HFFc6 (cell line): ENCODE results near the gene FILIP1L. TPM values are rescaled to one million over a fixed set of nuclear protein-coding genes. Genes with fewer than 3 reads are reported as not detected.

Experiments used
- DNase-seq: peaks from one replicate; pipeline ENCODE4 v3.0.0-alpha.2; 2018
- H3K27ac Mint-ChIP-seq: 2 replicates; pipeline ENCODE4 v1.8.0; 2020; ENCODE audit warnings: mild to moderate bottlenecking, mixed read lengths
- H3K27me3 Mint-ChIP-seq: 2 replicates; pipeline ENCODE4 v1.8.0; 2021; ENCODE audit warnings: mild to moderate bottlenecking, moderate library complexity, mixed read lengths; ENCODE audit not compliant: insufficient read depth
- H3K36me3 Mint-ChIP-seq: 2 replicates; pipeline ENCODE4 v1.8.0; 2021; ENCODE audit warnings: low read depth, mixed read lengths
- H3K4me1 Mint-ChIP-seq: 2 replicates; pipeline ENCODE4 v1.8.0; 2020; ENCODE audit warnings: low read depth, mixed read lengths
- H3K4me3 Mint-ChIP-seq: 2 replicates; pipeline ENCODE4 v1.8.0; 2020; ENCODE audit warnings: mild to moderate bottlenecking, moderate library complexity, mixed read lengths
- H3K9me3 Mint-ChIP-seq: 2 replicates; pipeline ENCODE4 v1.8.0; 2020; ENCODE audit warnings: mild to moderate bottlenecking, mixed read lengths
- CTCF ChIP-seq: fragments of 200-600 bp; sonication (generic); IDR thresholded peaks from 2 replicates; pipeline ENCODE4 v1.5.0; 2021; ENCODE audit warnings: antibody characterized with exemption, mild to moderate bottlenecking
- total RNA-seq, 6 experiments: library from RNA; stranded (reverse); fragmentation: NEBNext Ultra II Directional; extraction: Animal tissue kit (Norgen Biotek cat#: 25700); gene quantifications; 2 replicates in 1 of 6; 3 replicates in 5 of 6; pipeline ENCODE4 v1.2.3, GENCODE V29; 2021

The FILIP1L gene
- total RNA-seq, 6 experiments from 2014 or later = 37.8 to 54.7 (median 48.2) TPM

- Mint-ChIP-seq H3K4me3 (peak overlapping the region; percentile 75), H3K27me3 (no peaks in the 10 kb centered on the region), H3K4me1 (peaks cover 67% of the 10 kb centered on the region), H3K36me3 (0 out of 2 replicates have a peak, but pooled peaks cover 8% of the 10 kb centered on the region), H3K9me3 (no peaks in the 10 kb centered on the region), H3K27ac (peak overlapping the region; percentile 97)
- DNase-seq = peak; percentile 86
- TF ChIP-seq CTCF = no peak
Observed at GRCh38 chr3:100041328-100041749, 73.0 kb downstream of the FILIP1L start.

DNA sequence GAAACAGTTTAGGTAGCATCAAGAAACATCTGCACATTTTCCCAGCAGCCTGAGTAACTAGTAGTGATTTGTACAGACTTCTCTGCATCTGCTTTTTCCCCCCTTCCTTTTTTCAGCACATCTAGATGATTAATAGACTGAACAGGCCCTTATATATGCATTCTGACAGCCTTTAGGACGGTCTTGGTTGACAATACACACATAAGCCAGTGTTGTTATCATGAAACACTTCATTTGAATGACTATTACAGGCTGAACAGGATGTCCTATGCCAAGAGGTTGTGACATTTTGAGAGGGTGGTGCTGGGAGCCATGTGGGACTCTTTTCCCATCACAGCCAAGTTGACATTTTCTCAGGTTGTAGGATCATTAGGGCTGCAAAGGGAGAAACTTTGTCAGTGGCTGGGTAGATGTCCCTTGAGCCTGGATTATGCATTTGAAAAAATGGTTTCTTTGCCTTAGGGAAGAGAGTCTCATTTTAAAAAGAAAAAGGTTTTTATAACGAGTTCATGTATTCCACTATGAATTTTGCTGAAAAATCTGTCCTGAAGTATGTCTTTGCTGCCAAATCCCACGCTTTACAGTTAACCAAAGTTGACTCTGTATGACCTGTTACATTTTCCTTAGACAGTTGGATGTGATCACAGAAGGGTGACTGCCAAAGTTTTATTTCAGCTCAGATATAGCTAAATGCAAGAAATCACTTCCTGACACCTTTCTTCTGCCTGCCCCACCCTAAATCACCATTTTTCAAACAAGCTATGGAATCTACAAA, 73.7 kb downstream of the FILIP1L start:
- Mint-ChIP-seq H3K36me3 (0 out of 2 replicates have a peak, but pooled peaks cover 8% of the 10 kb centered on the region), H3K4me3 (peak overlapping the region; percentile 75), H3K9me3 (no peaks in the 10 kb centered on the region), H3K27me3 (no peaks in the 10 kb centered on the region), H3K4me1 (peaks cover 60% of the 10 kb centered on the region), H3K27ac (peak overlapping the region; percentile 97)
- DNase-seq = peak; percentile 33
- TF ChIP-seq CTCF = no peak

DNA sequence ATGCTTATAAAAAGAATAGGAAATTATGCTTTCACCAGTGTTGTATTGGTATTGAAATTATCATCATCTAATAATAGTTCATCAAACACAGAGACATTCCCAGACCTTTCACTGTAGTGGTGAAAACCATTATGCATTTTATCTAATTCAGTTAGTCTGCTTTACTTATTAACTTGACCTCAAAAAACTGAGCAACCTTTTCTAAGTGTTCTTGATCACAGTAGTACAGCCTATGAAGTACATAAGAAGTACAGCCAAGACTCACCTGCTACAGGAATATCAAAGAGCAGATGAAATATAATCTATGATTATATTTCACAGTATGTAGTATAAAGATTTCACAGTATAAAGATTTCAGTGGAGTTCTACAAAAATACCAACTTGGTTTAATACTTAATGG, 75.2 kb downstream of the FILIP1L start:
- no peaks in the 10 kb centered on the region for H3K9me3 Mint-ChIP-seq
- H3K4me1 Mint-ChIP-seq = peaks cover 48% of the 10 kb centered on the region
- H3K27me3 Mint-ChIP-seq = no peaks in the 10 kb centered on the region
- TF ChIP-seq CTCF = no peak
- no peak for DNase-seq
- 0 out of 2 replicates have a peak, but pooled peaks cover 4% of the 10 kb centered on the region for H3K36me3 Mint-ChIP-seq
- no peak overlapping the region for H3K27ac Mint-ChIP-seq
- H3K4me3 Mint-ChIP-seq = no peak overlapping the region

DNA sequence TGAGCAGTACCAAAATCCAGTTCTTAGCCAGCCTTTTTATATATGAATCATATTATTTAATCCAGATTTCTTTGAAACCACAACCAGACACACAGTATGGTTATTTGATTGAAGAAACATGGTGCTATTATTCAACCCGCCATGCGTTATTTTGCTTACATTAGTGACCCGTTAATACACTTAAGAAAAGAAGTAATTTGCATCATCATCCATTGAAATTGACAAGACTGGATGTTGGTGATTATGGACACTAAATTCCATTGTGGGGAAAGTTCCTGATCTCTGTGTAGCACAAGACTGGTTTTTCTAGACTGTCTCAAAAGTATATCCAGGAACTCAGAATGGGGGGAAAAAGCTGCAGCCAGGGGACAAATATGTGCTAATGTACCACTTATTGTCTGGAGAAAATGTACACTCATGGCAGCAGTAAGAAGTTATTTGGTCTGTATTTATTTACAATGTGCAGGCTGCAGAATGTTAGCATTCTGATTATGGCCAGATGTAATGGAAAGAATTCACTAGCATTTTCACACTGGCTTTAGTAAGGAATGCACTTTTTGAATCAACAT, 80.3 kb downstream of the FILIP1L start:
- no peak for DNase-seq
- Mint-ChIP-seq H3K36me3 (no peaks in the 10 kb centered on the region), H3K9me3 (no peaks in the 10 kb centered on the region), H3K27me3 (no peaks in the 10 kb centered on the region), H3K4me1 (peaks cover 29% of the 10 kb centered on the region), H3K27ac (no peak overlapping the region), H3K4me3 (no peak overlapping the region)
- no peak for TF ChIP-seq CTCF

- Mint-ChIP-seq H3K27me3 (no peaks in the 10 kb centered on the region), H3K27ac (peak overlapping the region; percentile 52), H3K36me3 (no peaks in the 10 kb centered on the region), H3K9me3 (no peaks in the 10 kb centered on the region), H3K4me1 (peaks cover 29% of the 10 kb centered on the region), H3K4me3 (peak overlapping the region; percentile 14; the same call in 1 of the 2 replicates)
- TF ChIP-seq CTCF = no peak
- peak; percentile 24 for DNase-seq
Observed at GRCh38 chr3:100033184-100033583, 81.1 kb downstream of the FILIP1L start.
